Liver (tissue), 9 donors: ENCODE measurements around the gene QSOX1. TPM values are rescaled to one million over a fixed set of nuclear protein-coding genes. Genes with fewer than 3 reads are reported as not detected.

Source experiments
- DNase-seq: peaks from one replicate; pipeline ENCODE4 v3.0.0-alpha.2; 2017; ENCODE audit warnings: low spot score
- H3K27ac ChIP-seq, 2 donors: one replicate each; pipeline ENCODE4 v1.7.0; 2013; ENCODE audit warnings: inconsistent platforms in 2 of 2, low read length in 2 of 2, control low read depth in 1 of 2, low read depth in 1 of 2, mild to moderate bottlenecking in 1 of 2
- H3K27me3 ChIP-seq, 4 donors: one replicate each; pipeline versions ENCODE4 v1.6.1 to v1.7.0; 2013; ENCODE audit warnings: low read length in 3 of 4, inconsistent platforms in 1 of 4, mild to moderate bottlenecking in 1 of 4, moderate library complexity in 1 of 4; ENCODE audit not compliant: control insufficient read depth in 4 of 4, insufficient read depth in 4 of 4
- H3K36me3 ChIP-seq, 4 donors: one replicate each; pipeline versions ENCODE4 v1.6.1 to v1.7.0; 2013; ENCODE audit warnings: low read length in 3 of 4, mild to moderate bottlenecking in 3 of 4, low read depth in 1 of 4, moderate library complexity in 1 of 4; ENCODE audit not compliant: control insufficient read depth in 4 of 4, insufficient read depth in 3 of 4
- H3K4me1 ChIP-seq, 4 donors: one replicate each; pipeline versions ENCODE4 v1.6.1 to v1.7.0; 2013; ENCODE audit warnings: low read length in 3 of 4, mild to moderate bottlenecking in 3 of 4, moderate library complexity in 1 of 4; ENCODE audit not compliant: control insufficient read depth in 4 of 4, insufficient read depth in 4 of 4
- H3K4me3 ChIP-seq, 3 donors: one replicate each; pipeline versions ENCODE4 v1.6.1 to v1.7.0; 2013; ENCODE audit warnings: low read length in 3 of 3, control low read depth in 1 of 3, low read depth in 1 of 3, mild to moderate bottlenecking in 1 of 3
- H3K9ac ChIP-seq, 2 donors: one replicate each; pipeline ENCODE4 v1.7.0; 2013; ENCODE audit warnings: low read length in 2 of 2, mild to moderate bottlenecking in 2 of 2, moderate library complexity in 2 of 2, control low read depth in 1 of 2, low read depth in 1 of 2
- H3K9me3 ChIP-seq, 4 donors: one replicate each; pipeline versions ENCODE4 v1.6.1 to v1.7.0; 2013; ENCODE audit warnings: low read length in 3 of 4; ENCODE audit not compliant: control insufficient read depth in 4 of 4
- EGR1 ChIP-seq, 2 donors: IDR thresholded peaks; 2 replicates each; pipeline ENCODE4 v1.6.1; 2016 to 2018; ENCODE audit warnings: antibody characterized with exemption in 2 of 2, low read depth in 2 of 2
- FOXA1 ChIP-seq: IDR thresholded peaks from 2 replicates; pipeline ENCODE4 v1.6.1; 2016; ENCODE audit warnings: antibody characterized with exemption
- FOXA2 ChIP-seq: IDR thresholded peaks from 2 replicates; pipeline ENCODE4 v1.6.1; 2016; ENCODE audit warnings: antibody characterized with exemption
- GABPA ChIP-seq, 2 donors: IDR thresholded peaks in 1 of 2; conservative IDR thresholded peaks in 1 of 2; 2 replicates each; pipeline ENCODE4 v1.6.1; 2016; ENCODE audit warnings: antibody characterized with exemption in 2 of 2, mild to moderate bottlenecking in 1 of 2, moderate library complexity in 1 of 2
- HNF4A ChIP-seq, 2 donors: conservative IDR thresholded peaks; 2 replicates each; pipeline ENCODE4 v1.6.1; 2016; ENCODE audit warnings: antibody characterized with exemption in 2 of 2, mild to moderate bottlenecking in 2 of 2
- HNF4G ChIP-seq: IDR thresholded peaks from 2 replicates; pipeline ENCODE4 v1.6.1; 2016; ENCODE audit warnings: antibody characterized with exemption
- JUND ChIP-seq, 2 donors: IDR thresholded peaks; 2 replicates each; pipeline ENCODE4 v1.6.1; 2016; ENCODE audit warnings: antibody characterized with exemption in 2 of 2
- NR2F2 ChIP-seq: IDR thresholded peaks from 2 replicates; pipeline ENCODE4 v1.6.1; 2016; ENCODE audit warnings: antibody characterized with exemption
- RAD21 ChIP-seq, 2 donors: IDR thresholded peaks; 2 replicates each; pipeline ENCODE4 v1.6.1; 2016; ENCODE audit warnings: antibody characterized with exemption in 2 of 2, mild to moderate bottlenecking in 2 of 2
- RXRA ChIP-seq, 2 donors: IDR thresholded peaks; 2 replicates each; pipeline ENCODE4 v1.6.1; 2017 to 2018; ENCODE audit warnings: antibody characterized with exemption in 2 of 2, mild to moderate bottlenecking in 1 of 2
- SP1 ChIP-seq: IDR thresholded peaks from 2 replicates; pipeline ENCODE4 v1.6.1; 2018; ENCODE audit warnings: antibody characterized with exemption, mild to moderate bottlenecking
- TAF1 ChIP-seq: conservative IDR thresholded peaks from 2 replicates; pipeline ENCODE4 v1.6.1; 2016; ENCODE audit warnings: antibody characterized with exemption, mild to moderate bottlenecking
- YY1 ChIP-seq: IDR thresholded peaks from 2 replicates; pipeline ENCODE4 v1.6.1; 2016; ENCODE audit warnings: antibody characterized with exemption, mild to moderate bottlenecking
- WGBS: extraction: QIAGEN DNeasy Blood & Tissue Kit; methylation state at CpG from one replicate; pipeline ENCODE4 v1.1.7; 2013; 5-methylcytosine and 5-hydroxymethylcytosine counted together
- polyA plus RNA-seq, 2 donors: library from polyadenylated mRNA; stranded (reverse) in 1 of 2; unstranded in 1 of 2; fragments of 200-250 nt in 1 of 2; fragments of >200 nt in 1 of 2; fragmentation: Nextera tagmentation in 1 of 2; extraction: Ambion mirVana in 1 of 2; gene quantifications; one replicate each; pipeline versions ENCODE4 v1.2.1 to v1.2.3, GENCODE V29; 2013 to 2015
- total RNA-seq, 2 donors: library from RNA; depleted of rRNA; stranded (reverse); fragments of >200 nt; gene quantifications; one replicate each; pipeline ENCODE4 v1.2.3, GENCODE V29; 2014
- TF ChIP-seq, protein P1 (sequence below): IDR thresholded peaks from 2 replicates; pipeline ENCODE4 v1.6.1; 2016; ENCODE audit warnings: antibody characterized with exemption
- TF ChIP-seq, protein P2 (sequence below): IDR thresholded peaks from 2 replicates; pipeline ENCODE4 v1.6.1; 2016; ENCODE audit warnings: antibody characterized with exemption, mild to moderate bottlenecking
- TF ChIP-seq, protein P3 (sequence below): IDR thresholded peaks from 2 replicates; pipeline ENCODE4 v1.6.1; 2016; ENCODE audit warnings: antibody characterized with exemption
- TF ChIP-seq, protein P4 (sequence below): IDR thresholded peaks from 2 replicates; pipeline ENCODE4 v1.6.1; 2016; ENCODE audit warnings: antibody characterized with exemption
- TF ChIP-seq, protein P5 (sequence below): fragments of 150-350 bp; IDR thresholded peaks from 2 replicates; pipeline ENCODE4 v1.5.1; 2017; ENCODE audit warnings: improper control_type of control experiment, low read depth, low read length; ENCODE audit not compliant: missing input control
- donor health status: healthy.
- donor health status: healthy.
- donor health status: healthy.
- donor health status: healthy.
- donor health status: healthy.

The QSOX1 gene
- total and polyA plus RNA-seq, 4 donors, result 14.3 to 49.2 (median 38.1) TPM

DNA sequence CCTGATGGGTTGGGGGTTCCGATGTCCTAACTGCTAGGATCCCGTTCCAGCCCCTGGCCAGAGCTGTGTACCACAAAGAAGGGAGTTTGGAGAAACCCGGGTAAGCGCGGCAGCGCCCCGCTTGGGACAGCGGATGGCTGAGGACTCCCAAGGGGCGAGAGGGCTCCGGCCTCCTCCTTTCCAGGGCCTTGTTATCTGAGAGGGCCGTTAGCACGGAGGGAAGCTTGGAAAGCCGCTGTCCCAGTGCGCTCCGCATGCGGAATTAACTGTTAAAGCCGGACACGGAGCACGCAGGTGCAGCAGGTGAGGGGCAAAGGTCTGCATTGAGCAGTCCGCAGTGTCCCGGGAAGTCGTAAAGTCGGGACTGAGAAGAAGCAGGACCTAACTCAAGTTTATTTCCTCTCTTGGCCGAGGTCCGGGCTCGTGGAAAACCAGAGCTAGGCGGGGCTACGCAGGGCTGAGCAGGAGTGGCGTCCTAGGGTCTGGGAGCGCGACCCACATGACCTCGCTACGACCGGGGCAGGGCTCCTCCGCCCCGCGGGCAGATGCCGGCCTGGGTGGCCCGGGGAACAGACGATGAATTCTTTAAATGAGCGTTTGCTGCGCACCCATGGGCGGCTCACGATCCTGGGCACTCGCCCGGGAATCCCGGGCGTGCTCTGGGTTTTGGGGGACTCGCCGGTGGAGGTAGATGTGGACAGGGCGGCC lies 79.9 kb downstream of the QSOX1 start:
- Histone ChIP-seq H3K27ac (no peak overlapping the region), H3K9ac (no peak overlapping the region), H3K9me3 (no peaks in the 10 kb centered on the region), H3K4me3 (peak overlapping the region; percentile 26 to 51 (median 40)), H3K4me1 (peaks cover 25 to 50% (median 47%) of the 10 kb centered on the region in 4 donors), H3K27me3 (peaks cover 16 to 47% (median 26%) of the 10 kb centered on the region in 4 donors), H3K36me3 (no peaks in the 10 kb centered on the region)
- TF ChIP-seq HNF4A (conservative IDR thresholded peaks at IDR 0.05) (peak in 1 of 2 donors; percentile 15), GABPA (IDR thresholded peaks at IDR 0.05 in 1 of 2, conservative IDR thresholded peaks at IDR 0.05 in 1 of 2) (no peak), FOXA1 (no peak)
- 3% methylated on average over 51 of the region's 51 CpGs for WGBS
- DNase-seq, result no peak

DNA sequence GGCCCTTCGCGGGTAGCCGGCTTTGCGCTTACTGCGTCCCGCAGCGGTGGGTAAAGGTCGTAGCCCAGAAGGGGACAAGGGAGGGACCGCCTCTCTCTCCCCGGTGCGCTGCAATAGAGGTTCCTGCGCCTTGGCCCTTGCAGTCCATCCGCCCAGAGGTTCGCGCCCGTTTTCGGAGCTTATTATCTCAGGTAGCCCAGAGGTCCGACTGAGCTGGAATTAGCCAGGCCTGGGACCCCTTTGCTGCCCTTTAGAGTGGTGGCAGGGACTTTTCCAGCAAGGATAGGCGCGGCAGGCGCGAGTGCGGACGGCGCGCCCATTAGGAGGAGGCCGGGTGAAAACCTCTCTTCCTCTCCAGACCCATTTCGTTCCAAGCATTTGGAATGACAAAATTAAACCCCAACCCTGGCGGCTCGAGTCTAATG lies 80.4 kb downstream of the QSOX1 start:
- TF ChIP-seq NR2F2, result no peak
- no peak for TF ChIP-seq GABPA (IDR thresholded peaks at IDR 0.05 in 1 of 2, conservative IDR thresholded peaks at IDR 0.05 in 1 of 2)
- TF ChIP-seq YY1, result no peak
- TF ChIP-seq, protein P1, sequence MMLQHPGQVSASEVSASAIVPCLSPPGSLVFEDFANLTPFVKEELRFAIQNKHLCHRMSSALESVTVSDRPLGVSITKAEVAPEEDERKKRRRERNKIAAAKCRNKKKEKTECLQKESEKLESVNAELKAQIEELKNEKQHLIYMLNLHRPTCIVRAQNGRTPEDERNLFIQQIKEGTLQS, result no peak
- TF ChIP-seq RXRA (IDR thresholded peaks at IDR 0.05), result no peak
- TF ChIP-seq HNF4A (conservative IDR thresholded peaks at IDR 0.05), result no peak
- TF ChIP-seq FOXA2, result no peak
- TF ChIP-seq, protein P2, sequence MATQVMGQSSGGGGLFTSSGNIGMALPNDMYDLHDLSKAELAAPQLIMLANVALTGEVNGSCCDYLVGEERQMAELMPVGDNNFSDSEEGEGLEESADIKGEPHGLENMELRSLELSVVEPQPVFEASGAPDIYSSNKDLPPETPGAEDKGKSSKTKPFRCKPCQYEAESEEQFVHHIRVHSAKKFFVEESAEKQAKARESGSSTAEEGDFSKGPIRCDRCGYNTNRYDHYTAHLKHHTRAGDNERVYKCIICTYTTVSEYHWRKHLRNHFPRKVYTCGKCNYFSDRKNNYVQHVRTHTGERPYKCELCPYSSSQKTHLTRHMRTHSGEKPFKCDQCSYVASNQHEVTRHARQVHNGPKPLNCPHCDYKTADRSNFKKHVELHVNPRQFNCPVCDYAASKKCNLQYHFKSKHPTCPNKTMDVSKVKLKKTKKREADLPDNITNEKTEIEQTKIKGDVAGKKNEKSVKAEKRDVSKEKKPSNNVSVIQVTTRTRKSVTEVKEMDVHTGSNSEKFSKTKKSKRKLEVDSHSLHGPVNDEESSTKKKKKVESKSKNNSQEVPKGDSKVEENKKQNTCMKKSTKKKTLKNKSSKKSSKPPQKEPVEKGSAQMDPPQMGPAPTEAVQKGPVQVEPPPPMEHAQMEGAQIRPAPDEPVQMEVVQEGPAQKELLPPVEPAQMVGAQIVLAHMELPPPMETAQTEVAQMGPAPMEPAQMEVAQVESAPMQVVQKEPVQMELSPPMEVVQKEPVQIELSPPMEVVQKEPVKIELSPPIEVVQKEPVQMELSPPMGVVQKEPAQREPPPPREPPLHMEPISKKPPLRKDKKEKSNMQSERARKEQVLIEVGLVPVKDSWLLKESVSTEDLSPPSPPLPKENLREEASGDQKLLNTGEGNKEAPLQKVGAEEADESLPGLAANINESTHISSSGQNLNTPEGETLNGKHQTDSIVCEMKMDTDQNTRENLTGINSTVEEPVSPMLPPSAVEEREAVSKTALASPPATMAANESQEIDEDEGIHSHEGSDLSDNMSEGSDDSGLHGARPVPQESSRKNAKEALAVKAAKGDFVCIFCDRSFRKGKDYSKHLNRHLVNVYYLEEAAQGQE, result no peak
- TF ChIP-seq SP1, result no peak
- no peak for TF ChIP-seq RAD21 (IDR thresholded peaks at IDR 0.05)
- TF ChIP-seq, protein P3, sequence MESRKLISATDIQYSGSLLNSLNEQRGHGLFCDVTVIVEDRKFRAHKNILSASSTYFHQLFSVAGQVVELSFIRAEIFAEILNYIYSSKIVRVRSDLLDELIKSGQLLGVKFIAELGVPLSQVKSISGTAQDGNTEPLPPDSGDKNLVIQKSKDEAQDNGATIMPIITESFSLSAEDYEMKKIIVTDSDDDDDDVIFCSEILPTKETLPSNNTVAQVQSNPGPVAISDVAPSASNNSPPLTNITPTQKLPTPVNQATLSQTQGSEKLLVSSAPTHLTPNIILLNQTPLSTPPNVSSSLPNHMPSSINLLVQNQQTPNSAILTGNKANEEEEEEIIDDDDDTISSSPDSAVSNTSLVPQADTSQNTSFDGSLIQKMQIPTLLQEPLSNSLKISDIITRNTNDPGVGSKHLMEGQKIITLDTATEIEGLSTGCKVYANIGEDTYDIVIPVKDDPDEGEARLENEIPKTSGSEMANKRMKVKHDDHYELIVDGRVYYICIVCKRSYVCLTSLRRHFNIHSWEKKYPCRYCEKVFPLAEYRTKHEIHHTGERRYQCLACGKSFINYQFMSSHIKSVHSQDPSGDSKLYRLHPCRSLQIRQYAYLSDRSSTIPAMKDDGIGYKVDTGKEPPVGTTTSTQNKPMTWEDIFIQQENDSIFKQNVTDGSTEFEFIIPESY, result no peak
- TF ChIP-seq EGR1 (IDR thresholded peaks at IDR 0.05; ENCODE audit: low read depth in 2 of 2), result no peak
- TF ChIP-seq FOXA1, result no peak
- TF ChIP-seq HNF4G, result no peak
- TF ChIP-seq JUND (IDR thresholded peaks at IDR 0.05), result no peak
- TF ChIP-seq, protein P4, sequence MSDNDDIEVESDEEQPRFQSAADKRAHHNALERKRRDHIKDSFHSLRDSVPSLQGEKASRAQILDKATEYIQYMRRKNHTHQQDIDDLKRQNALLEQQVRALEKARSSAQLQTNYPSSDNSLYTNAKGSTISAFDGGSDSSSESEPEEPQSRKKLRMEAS, result no peak
- TF ChIP-seq, protein P5, sequence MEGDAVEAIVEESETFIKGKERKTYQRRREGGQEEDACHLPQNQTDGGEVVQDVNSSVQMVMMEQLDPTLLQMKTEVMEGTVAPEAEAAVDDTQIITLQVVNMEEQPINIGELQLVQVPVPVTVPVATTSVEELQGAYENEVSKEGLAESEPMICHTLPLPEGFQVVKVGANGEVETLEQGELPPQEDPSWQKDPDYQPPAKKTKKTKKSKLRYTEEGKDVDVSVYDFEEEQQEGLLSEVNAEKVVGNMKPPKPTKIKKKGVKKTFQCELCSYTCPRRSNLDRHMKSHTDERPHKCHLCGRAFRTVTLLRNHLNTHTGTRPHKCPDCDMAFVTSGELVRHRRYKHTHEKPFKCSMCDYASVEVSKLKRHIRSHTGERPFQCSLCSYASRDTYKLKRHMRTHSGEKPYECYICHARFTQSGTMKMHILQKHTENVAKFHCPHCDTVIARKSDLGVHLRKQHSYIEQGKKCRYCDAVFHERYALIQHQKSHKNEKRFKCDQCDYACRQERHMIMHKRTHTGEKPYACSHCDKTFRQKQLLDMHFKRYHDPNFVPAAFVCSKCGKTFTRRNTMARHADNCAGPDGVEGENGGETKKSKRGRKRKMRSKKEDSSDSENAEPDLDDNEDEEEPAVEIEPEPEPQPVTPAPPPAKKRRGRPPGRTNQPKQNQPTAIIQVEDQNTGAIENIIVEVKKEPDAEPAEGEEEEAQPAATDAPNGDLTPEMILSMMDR, result no peak
- no peak for TF ChIP-seq TAF1
- Histone ChIP-seq H3K9me3 (no peaks in the 10 kb centered on the region), H3K4me3 (peak overlapping the region in 2 of 3 donors; percentile 40 to 51), H3K27me3 (peaks cover 16 to 49% (median 30%) of the 10 kb centered on the region in 4 donors), H3K4me1 (peaks cover 23 to 47% (median 47%) of the 10 kb centered on the region in 4 donors), H3K36me3 (no peaks in the 10 kb centered on the region), H3K27ac (no peak overlapping the region), H3K9ac (no peak overlapping the region)
- DNase-seq, result no peak
- WGBS, result 4% methylated on average over 30 of the region's 30 CpGs
